Activated CD4-positive, alpha-beta T cell treated with anti-CD3 and anti-CD28 coated beads, Interleukin-2, Interleukin-4, amounts not matched to agents 100 ng/mL and 50 ng/mL, durations not matched to agents 16 hours and 8 hours (primary cell): Measurements from ENCODE around the gene SPOP.
"Not testable (repeated sequence)": the region's sequence is repeated elsewhere in the genome, so short reads cannot be mapped to it uniquely, and the experiment has no call there.

Experiments used
- DNase-seq: peaks from one replicate; pipeline ENCODE4 v3.0.0-alpha.2; 2020; ENCODE audit warnings: low spot score

The SPOP gene

DNA sequence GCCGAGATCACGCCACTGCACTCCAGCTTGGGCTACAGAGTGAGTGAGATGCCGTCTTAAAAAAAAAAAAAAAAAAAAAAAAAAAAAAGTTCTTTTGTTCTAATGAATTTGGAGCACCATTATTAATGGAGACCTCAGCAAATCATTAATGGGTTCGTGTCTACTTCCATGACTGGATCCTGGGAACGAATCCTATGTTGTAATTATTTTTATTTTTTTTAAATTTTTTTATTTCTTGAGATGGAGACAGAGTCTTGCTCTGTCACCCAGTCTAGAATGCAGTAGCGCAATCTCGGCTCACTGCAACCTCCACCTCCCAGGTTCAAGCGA, 30.7 kb downstream of the SPOP start:
- DNase-seq, result no peak

DNA sequence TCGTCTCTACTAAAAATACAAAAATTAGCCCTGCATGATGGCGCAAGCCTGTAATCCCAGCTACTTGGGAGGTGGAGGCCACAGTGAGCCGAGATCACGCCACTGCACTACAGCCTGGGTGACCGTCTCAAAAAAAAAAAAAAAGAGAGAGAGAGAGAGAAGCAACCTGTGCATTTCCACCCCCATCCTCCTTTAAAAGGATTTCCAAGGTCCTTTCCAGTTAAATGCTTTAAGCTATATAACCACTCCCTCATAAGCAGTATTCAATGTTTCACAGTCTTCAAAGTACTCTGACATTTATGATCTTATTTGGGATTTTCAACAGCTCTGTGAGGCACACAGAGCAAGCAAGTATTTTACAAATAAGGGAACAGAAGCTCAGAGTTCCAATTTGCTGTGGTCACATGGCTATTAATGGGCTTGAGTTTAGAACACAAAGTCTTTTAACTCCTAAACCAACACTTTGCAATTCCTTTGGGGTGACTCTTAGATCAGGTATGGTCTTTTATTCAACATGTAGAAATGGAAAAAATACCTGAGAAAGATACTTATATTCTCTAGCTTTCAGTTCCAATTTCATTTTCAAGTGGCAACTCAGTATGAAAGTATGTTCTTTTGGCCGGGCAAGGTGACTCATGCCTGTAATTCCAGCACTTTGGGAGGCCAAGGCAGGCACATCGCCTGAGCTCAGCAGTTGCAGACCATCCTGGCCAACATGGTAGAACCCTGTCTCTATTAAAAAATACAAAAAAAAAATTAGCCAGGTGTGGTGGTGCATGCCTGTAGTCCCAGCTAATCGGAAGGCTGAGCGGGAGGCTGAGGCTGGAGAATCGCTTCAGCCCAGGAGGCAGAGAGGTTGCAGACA, 31.3 kb downstream of the SPOP start:
- peak; percentile 68 for DNase-seq

DNA sequence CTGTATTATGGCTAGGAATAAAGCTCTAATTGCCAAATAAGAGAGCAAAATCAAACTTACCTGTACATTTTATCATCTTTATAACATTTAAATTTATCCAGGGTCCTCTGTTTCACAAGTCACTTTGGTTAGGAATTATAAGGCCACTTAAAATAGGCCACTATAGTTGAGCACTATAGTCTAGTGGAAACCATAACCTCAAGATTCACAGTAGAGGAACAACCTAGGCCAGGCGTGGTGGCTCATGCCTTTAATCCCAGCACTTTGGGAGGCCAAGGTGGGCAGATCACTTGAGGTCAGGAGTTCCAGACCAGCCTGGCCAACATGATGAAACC, 31.9 kb downstream of the SPOP start:
- DNase-seq, result not testable (repeated sequence)

DNA sequence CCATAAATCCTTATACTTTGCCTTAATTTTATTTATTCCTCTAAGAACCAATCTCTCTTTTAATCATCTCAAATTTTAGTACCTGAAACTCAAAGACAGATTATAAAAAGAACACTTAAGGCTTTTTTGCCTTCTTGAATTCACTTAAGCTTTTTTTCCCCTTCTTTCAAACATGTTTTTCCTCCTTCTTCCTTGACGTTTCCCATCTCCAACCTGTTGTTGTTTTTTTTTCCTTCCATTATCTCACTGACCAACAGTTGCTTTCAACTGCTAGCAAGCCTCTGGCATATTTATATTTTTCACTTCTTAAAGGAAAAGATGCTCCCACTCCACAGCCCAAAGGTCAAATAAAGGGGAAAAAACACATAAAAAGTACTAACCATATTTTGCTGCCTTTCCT, 32.2 kb downstream of the SPOP start:
- no peak for DNase-seq

DNA sequence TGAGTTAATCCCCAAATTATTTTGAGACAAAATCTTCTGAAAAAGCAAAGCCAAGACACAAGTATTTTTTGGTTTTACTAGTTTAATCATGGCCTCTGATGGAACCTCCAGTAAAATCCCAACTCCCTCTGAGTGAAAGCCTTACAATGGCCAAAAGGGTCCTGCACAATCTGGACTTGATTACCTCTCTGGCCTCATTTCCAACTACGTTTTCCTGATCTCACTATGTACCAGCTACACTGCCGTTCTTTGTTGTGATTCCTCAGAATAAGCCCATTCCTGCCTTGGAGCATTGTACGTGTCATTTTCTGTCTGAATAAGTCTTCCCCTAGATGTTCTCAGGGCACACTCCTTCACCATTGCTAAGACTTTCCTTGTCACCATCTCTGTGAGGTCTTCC, 37.3 kb downstream of the SPOP start:
- DNase-seq, result no peak

DNA sequence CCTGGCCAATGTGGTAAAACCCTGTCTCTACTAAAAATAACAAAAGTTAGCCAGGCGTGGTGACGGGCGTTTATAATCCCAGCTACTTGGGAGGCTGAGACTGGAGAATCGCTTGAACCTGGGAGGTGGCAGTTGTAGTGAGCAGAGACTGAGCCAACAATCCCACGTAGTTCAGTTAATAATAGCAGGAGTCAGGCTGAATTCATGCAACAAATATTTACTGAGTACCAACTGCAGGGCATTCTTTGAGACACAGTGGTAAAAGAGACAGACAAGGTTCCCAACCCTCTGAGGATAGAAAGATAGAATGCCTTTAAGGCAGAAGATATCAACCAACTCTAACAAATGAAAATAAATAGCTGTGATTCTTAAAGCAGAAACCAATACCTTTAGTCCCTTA, 39.1 kb downstream of the SPOP start:
- DNase-seq, result no peak

DNA sequence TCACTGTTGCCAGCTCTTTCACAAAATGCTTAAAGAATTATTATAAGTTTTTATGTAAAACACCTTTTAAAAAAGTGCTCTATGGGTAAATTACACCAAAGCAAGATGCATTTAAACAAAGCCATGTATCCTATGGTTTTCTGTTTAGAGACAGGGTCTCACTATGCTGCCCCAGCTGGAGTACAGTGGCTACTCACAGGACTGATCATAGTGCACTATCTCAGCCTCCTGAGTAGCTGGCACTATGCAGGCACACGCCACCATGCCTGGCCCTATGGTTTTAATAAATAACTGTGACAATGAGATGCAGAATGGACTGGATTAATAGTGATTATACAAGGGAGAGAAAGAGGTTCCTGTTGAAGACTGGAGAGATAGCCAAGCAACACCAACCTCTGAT, 40.2 kb downstream of the SPOP start:
- no peak for DNase-seq

DNA sequence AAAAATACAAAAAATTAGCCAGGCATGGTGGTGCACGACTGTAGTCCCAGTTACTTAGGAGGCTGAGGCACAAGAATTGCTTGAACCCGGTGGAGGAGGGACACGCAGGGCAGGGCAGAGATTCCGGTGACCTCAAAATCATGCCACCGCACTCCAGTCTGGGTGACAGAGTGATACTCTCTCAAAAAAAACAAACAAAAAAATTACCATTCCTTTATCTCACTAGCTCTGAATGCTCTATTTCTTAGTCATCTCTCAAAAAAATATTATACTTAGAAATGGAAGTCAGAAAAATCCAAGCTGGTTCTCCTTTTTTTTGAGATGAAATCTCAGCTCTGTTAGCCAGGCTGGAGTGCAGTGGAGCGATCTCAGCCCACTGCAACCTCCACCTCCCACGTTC, 40.8 kb downstream of the SPOP start:
- DNase-seq, result no peak

DNA sequence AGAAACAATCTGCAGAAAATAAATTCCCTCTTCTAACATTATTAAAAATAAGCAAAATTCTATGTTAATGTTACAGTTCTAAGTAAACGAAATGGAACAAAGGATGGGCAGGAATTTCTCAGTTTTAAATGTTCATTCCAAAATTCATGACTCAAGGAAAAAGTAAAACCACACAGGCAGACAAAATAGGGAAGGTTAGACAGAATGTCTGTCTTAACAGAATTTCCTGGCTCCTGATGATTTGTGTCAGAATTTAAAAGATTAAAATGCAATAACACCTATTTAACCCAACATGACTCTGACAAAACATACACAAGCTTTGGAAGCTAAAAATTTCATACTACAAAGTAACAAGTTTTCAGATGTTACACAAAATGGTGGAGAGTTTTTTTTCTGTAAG, 42.8 kb downstream of the SPOP start:
- DNase-seq, result no peak

DNA sequence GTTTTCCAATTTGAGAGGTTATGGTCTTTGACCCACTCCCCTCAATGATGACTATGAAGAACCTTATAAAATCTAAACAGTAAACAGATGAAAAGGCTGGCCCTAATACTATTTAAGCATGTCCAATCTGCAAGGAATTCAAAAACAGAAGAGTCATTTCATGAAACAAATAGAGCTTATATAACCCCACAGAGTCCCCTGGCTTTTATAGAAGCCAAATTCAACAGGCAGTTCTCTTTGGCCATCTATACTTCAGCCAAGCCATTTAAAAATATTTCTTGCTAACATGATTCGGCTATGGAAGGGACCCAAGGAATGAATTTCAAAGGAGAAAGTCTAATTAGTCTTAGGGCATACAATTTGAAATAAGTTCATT, 43.4 kb downstream of the SPOP start:
- no peak for DNase-seq

DNA sequence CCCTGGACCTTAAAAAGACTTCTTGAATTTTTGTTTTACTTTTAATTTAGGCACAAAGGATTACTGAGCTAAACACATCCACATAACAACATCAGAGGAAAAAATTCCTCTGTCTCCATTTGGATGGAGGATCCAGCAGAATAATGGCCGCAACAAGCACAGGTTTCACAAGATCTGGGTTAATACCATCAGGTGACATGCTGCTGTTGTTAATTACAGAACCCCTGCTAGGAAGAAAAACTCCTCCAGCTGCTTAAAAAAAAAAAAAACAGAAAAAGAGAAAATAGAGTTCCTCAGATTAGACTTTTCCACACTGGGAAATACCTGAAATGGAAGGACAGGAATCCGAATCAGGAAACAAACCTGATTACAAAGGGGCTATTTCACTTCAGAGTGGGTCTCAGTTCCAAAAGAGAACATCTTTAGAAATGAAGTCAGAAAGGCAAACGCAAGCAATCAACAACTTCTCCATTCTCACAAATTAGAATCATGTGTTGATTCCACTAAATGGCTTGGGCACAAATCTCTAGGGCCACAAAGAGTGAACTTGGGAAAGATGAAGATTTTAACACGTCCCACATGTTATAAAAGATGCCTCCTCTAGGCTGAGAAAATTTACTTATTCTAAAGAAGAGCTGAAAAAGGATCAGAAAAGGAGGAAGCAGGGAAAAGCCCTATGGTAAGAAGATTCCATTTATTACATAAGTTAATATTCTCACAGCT, 44.0 kb downstream of the SPOP start:
- no peak for DNase-seq

DNA sequence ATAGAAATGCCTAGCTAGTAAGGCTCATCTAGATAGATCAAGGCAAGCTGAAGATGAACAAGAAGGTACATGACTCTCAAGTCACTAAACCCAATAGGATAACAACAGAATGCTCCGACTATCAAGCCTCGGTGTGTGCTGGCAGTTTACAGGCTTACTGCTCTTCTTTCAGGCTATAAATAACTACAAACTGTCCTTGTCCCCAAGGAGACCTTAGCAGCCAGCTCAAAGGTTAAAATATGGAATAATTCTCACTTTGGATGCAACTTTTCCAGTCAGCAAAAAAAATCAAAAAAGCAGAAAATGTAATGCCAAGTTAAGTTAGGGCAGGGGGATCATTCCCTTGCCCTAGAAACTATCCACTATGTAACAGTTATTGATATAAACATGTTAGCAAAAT, 44.6 kb downstream of the SPOP start:
- DNase-seq, result no peak

DNA sequence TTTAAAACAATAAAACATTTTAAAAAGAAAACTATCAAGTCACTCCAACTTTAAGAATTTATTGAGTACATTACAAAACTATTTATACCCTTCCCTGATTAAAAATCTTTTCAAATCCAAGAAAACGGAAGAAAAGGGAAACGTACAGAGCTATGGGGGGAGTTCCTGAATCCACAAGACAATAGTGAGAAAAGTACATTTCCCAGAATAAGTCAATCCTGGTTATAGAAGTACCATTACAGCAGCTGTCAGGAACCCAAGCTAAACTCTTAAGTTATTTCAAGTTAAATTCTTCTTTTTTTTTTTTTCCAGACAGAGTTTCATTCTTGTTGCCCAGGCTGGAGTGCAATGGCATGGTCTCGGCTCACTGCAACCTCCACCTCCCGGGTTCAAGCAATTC, 45.7 kb downstream of the SPOP start:
- no peak for DNase-seq

DNA sequence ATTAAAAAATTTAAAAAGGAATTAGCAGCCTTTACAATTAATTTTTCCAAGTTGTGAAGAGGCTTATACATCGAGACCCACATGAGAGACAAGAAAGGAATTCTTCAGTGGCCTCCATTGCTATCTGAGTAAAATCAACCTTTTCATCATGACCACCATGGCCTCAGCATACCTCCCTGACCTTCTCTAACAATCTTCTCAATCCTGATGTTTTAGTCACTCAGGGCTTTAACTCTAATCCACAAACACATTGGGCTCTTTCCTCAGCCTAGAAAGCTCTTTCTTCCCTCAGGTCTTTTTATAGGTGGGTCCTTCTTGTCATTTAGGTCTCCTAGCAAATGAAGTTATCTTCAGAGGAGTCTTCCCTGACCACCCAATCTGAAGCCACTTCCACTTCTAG, 46.4 kb downstream of the SPOP start:
- no peak for DNase-seq

DNA sequence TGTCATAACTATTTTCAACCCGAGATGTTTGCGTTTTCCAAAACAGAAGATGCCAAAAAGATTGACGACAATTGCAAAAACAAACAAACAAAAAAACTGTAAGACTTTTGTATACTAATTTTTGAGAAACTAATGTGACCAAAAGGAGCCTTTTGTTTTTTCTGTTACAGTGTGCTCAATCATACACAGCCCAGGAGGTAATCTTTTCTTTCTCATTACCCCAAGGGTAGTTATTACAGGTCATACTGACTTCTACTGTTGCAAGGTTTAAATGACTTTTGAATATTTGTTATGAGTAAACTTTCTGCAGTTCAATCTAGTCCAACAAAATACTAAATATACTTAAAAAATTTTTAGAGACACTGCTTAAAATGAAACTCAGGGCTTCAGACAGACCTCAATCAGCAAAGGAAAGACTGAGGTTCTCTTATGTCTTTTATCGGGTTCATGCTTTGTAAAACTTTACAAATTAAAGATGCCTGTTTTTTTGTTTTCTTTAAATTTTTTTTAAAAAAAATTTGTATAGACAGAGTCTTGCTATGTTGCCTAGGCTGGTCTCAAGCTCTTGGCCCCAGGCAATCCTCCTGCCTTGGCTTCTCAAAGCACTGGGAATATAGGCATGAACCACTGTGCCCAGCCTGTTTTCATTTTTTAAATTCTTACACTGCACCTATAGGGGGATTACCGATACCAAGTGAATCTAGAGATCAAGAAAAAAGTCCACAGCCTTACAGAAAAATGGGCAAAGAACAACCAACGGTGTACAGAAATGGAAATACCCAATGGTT, 47.6 kb downstream of the SPOP start:
- no peak for DNase-seq

DNA sequence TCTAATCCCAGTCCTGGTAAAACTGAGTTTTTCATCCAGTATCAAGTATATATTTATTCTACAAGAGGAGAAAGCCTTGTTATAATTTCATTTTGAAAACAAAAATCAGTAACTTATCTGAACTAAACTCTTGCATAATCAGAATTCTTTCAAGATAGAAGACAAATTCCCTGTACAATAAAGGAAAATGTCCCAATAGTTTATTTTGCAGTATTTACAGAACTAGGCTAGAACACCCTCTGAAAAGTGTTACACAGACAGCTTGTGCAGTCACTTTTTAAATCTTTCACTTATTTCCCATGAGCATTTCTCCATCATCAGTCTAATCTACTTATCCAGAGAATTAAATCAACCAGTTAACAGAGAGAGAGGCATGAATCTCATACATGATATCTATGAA, 48.5 kb downstream of the SPOP start:
- DNase-seq, result no peak

DNA sequence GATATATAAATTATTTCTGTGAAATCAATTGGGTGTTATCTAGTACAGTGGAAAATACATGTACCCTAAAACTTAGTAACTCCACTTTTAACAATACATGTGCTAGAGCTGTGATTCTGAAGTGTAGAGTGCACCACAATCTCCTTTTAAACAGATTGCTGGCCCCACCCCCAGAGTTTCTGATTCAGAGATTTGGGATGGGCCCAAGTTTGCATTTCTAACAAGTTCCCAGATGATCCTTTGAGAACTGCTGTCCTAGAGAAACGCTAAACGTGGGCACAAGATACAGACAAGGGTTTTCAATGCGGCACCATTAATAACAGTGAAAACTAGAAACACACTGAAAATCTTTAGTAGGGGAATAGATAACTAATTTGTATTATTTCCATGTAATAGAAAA, 53.0 kb downstream of the SPOP start:
- no peak for DNase-seq

DNA sequence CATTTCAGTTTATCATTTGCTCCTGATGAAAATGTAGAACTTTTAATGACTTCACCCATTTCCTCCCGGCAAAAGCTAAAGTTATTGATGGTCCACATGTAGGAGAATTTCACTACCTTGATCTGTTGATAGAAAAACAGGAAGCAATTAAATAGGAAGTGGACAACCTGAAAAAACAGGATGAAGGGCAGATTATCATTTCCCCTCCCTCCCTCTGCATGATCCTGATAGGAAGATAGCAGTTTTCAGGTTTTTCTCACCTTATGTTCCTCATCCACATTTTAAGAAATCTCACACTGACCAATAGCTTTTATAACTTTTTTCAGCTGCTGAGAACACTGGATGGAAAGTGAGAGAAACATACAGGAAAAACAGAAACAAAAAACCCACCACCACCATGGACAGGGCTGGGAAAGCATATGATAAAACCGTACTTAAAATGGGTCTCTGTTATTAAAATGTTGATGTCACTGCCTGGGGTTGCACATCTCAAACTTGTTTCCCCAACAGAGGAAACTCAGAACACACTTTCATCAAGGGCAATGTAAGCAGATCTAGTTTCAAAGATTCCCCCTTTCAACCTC, 55.9 kb downstream of the SPOP start:
- no peak for DNase-seq

DNA sequence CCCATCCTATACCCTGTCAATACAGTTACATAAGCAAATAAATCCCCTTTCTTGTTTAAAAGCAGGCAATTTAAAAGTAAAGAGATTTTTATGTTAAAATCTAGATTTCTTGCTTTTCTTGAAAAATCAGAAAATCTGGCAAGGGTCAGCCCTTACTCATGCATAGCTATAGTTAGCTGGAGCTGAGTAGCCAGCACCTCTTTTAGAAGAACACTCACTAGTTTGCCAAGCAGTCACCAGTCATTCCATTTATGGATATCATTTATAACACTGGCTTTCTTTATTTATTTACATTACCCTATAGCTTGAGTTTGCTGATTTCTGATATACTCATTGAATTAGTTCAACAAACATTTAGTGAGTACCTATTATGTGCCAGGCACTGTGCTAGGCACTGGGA, 56.5 kb downstream of the SPOP start:
- DNase-seq, result no peak

DNA sequence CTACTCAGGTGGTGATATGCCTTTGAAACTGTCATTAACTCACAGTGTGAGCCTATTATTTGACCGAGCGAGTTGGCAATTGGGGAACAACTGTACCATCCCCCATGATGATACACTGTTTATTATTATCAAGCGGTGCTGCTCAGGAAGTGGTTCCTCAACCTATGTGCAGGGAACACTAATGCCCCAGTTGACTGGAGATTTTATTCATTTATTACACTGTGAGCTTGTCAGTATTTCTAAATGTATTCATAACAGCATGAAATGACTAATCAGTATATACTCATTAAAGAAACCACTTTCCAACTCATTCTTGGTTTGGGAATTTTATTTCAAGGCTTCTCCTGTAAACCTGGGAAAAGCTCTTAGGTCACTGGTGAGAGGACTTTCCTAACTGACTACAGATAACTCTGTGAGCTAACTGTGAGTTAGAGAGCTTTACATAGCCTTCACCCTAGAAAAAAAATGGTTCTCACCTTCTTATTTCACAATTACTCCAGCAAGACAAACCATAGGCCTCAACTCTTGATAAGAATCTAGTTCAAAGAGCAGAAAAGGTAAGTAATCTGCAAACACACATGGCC, 59.8 kb downstream of the SPOP start:
- DNase-seq, result peak; percentile 30

DNA sequence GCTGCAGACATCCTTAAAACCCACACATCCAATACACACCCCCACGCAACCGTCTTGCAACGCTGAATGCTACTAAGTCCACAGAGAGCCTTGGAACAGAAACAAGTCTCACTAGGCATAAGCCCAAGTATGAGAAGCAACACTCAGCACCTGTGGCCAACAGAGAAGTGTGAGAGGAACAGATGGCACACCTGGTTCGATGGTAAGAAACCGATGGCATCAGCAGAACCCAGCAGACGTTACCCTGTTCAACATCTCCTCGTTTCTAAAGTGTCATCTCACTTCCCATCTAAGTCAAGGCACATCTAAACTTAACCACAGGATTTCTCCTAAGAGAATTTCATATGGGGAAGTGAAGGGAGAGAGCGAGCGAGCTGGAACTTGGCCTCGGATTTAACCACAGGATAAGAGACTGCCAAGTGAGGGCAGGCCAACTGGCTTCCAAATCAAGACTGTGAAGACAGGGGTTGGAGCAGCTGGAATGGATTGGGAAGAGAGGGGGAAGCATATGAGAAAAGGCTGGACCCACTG, 61.2 kb downstream of the SPOP start:
- DNase-seq, result no peak

DNA sequence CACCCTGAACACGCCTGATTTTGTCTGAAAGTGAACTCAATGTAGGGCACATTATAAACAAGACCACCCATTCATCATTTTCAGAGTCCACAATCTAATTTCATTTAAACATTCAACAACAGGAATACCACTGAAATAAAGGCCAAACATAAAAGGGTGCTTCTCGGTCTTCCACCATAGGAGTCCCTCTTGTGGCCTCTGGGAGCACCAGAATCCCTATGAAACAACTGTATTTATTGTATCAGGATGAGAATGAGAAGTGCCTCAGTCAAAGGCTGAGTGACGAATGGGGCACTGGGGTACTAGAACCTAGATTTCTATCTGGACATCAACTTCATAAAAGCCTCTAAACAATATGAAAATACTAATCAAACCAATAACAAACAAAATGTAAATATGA, 61.8 kb downstream of the SPOP start:
- no peak for DNase-seq
